Stimulated activated CD4-positive, alpha-beta T cell treated with anti-CD3 and anti-CD28 coated beads, Interleukin-15, amount 100 ng/mL, for 24 hours (primary cell): ENCODE measurements around the gene SAP30L.

Source experiments
- DNase-seq: peaks from one replicate; pipeline ENCODE4 v3.0.0-alpha.2; 2020

SAP30L gene

GRCh38 chr5:154445422-154446194 lies at the start of gene SAP30L:
Gene SAP30L, plus strand, starts transcription at chr5:154445997. Its CDS starts 608 bp downstream, at chr5:154446605.
- peak; percentile 96 for DNase-seq

- DNase-seq: no peak
These were observed 49.7 kb upstream of the SAP30L start for GRCh38 chr5:154396128-154396527.

GRCh38 chr5:154397652-154398406 lies 48.0 kb upstream of the SAP30L start:
- no peak for DNase-seq

GRCh38 chr5:154400678-154401077 lies 45.1 kb upstream of the SAP30L start:
- DNase-seq: no peak

- no peak for DNase-seq
These were observed 44.4 kb upstream of the SAP30L start for GRCh38 chr5:154401355-154401754.

GRCh38 chr5:154401931-154402330 lies 43.9 kb upstream of the SAP30L start:
- no peak for DNase-seq

GRCh38 chr5:154402611-154403010 lies 43.2 kb upstream of the SAP30L start:
- no peak for DNase-seq

- DNase-seq: no peak
These were observed 42.6 kb upstream of the SAP30L start for GRCh38 chr5:154403234-154403633.

GRCh38 chr5:154403776-154404387 lies 41.9 kb upstream of the SAP30L start:
- no peak for DNase-seq

GRCh38 chr5:154405078-154405792 lies 40.6 kb upstream of the SAP30L start:
- DNase-seq: peak; percentile 86

- DNase-seq: no peak
These were observed 39.6 kb upstream of the SAP30L start for GRCh38 chr5:154406231-154406630.

- no peak for DNase-seq
These were observed 39.0 kb upstream of the SAP30L start for GRCh38 chr5:154406826-154407225.

- DNase-seq: no peak
These were observed 37.0 kb upstream of the SAP30L start for GRCh38 chr5:154408811-154409210.

- no peak for DNase-seq
These were observed 36.5 kb upstream of the SAP30L start for GRCh38 chr5:154409230-154409840.

GRCh38 chr5:154410008-154410407 lies 35.8 kb upstream of the SAP30L start:
- DNase-seq: no peak

- no peak for DNase-seq
These were observed 35.0 kb upstream of the SAP30L start for GRCh38 chr5:154410786-154411185.

GRCh38 chr5:154411338-154411737 lies 34.5 kb upstream of the SAP30L start:
- no peak for DNase-seq

GRCh38 chr5:154412316-154412715 lies 33.5 kb upstream of the SAP30L start:
- no peak for DNase-seq

- no peak for DNase-seq
These were observed 32.9 kb upstream of the SAP30L start for GRCh38 chr5:154412925-154413324.

- no peak for DNase-seq
These were observed 30.7 kb upstream of the SAP30L start for GRCh38 chr5:154415114-154415513.

GRCh38 chr5:154418344-154418820 lies 27.4 kb upstream of the SAP30L start:
- DNase-seq: no peak

- no peak for DNase-seq
These were observed 26.6 kb upstream of the SAP30L start for GRCh38 chr5:154419236-154419635.

- DNase-seq: peak; percentile 16
These were observed 23.9 kb upstream of the SAP30L start for GRCh38 chr5:154421868-154422267.
